HEK293 (cell line): ENCODE data around the gene FBXO17.
A peak's percentile ranks its signal among the peaks of the same experiment; 100 is the strongest.

ENCODE experiments used
- GLIS1 ChIP-seq: fragments of 450-650 bp; formaldehyde crosslinking; IDR thresholded peaks from 2 replicates; pipeline ENCODE4 v1.5.1; 2016; ENCODE audit warnings: missing biosample characterization, missing genetic modification characterization
- KLF8 ChIP-seq: fragments of 450-650 bp; formaldehyde crosslinking; IDR thresholded peaks from 2 replicates; pipeline ENCODE4 v1.5.1; 2016; ENCODE audit warnings: missing biosample characterization, missing genetic modification characterization
- PRDM10 ChIP-seq: fragments of 450-650 bp; formaldehyde crosslinking; IDR thresholded peaks from 2 replicates; pipeline ENCODE4 v1.5.1; 2016; ENCODE audit warnings: missing biosample characterization, missing genetic modification characterization
- REPIN1 ChIP-seq: fragments of 450-650 bp; formaldehyde crosslinking; IDR thresholded peaks from 2 replicates; pipeline ENCODE4 v1.5.1; 2017; ENCODE audit warnings: missing biosample characterization, missing genetic modification characterization, low read depth
- SALL2 ChIP-seq: fragments of 450-650 bp; formaldehyde crosslinking; IDR thresholded peaks from 2 replicates; pipeline ENCODE4 v1.5.0; 2017; ENCODE audit warnings: missing biosample characterization, mild to moderate bottlenecking, missing genetic modification characterization, borderline replicate concordance
- SP3 ChIP-seq: fragments of 450-650 bp; formaldehyde crosslinking; IDR thresholded peaks from 2 replicates; pipeline ENCODE4 v1.5.1; 2016; ENCODE audit warnings: missing biosample characterization, missing genetic modification characterization
- TRIM28 ChIP-seq: IDR thresholded peaks from 2 replicates; pipeline ENCODE4 v1.6.1; 2011; ENCODE audit warnings: low read length, control low read depth, borderline replicate concordance
- ZBTB6 ChIP-seq: fragments of 450-650 bp; formaldehyde crosslinking; IDR thresholded peaks from 2 replicates; pipeline ENCODE4 v1.5.1; 2017; ENCODE audit warnings: missing biosample characterization, missing genetic modification characterization
- ZNF10 ChIP-seq: fragments of 450-650 bp; formaldehyde crosslinking; IDR thresholded peaks from 2 replicates; pipeline ENCODE4 v1.5.1; 2017; ENCODE audit warnings: missing biosample characterization, missing genetic modification characterization
- ZNF140 ChIP-seq: fragments of 450-650 bp; formaldehyde crosslinking; IDR thresholded peaks from 2 replicates; pipeline ENCODE4 v1.5.1; 2016; ENCODE audit warnings: missing biosample characterization, missing genetic modification characterization
- ZNF211 ChIP-seq: fragments of 450-650 bp; formaldehyde crosslinking; IDR thresholded peaks from 2 replicates; pipeline ENCODE4 v1.5.1; 2016; ENCODE audit warnings: low read depth, missing biosample characterization, missing genetic modification characterization
- ZNF239 ChIP-seq: fragments of 450-650 bp; formaldehyde crosslinking; IDR thresholded peaks from 2 replicates; pipeline ENCODE4 v1.5.1; 2016; ENCODE audit warnings: missing biosample characterization, missing genetic modification characterization
- ZNF274 ChIP-seq, 2 experiments: fragments of 200-500 bp in 1 of 2; fragments of 450-650 bp in 1 of 2; sonication (Bioruptor generic) in 1 of 2; formaldehyde crosslinking in 1 of 2; IDR thresholded peaks; 2 replicates each; pipeline versions ENCODE4 v1.5.1 to v1.6.1; 2014 to 2016; ENCODE audit warnings: borderline replicate concordance in 1 of 2, inconsistent platforms in 1 of 2, low read length in 1 of 2, missing biosample characterization in 1 of 2, missing genetic modification characterization in 1 of 2
- ZNF404 ChIP-seq: fragments of 450-650 bp; formaldehyde crosslinking; IDR thresholded peaks from 2 replicates; pipeline ENCODE4 v1.5.1; 2017; ENCODE audit warnings: missing biosample characterization, missing genetic modification characterization
- ZNF514 ChIP-seq: fragments of 450-650 bp; formaldehyde crosslinking; IDR thresholded peaks from 2 replicates; pipeline ENCODE4 v1.5.1; 2016; ENCODE audit warnings: missing biosample characterization, missing genetic modification characterization
- ZNF518A ChIP-seq: fragments of 450-650 bp; formaldehyde crosslinking; conservative IDR thresholded peaks from 2 replicates; pipeline ENCODE4 v1.5.1; 2016; ENCODE audit warnings: low read depth, missing biosample characterization, missing genetic modification characterization
- ZNF521 ChIP-seq: fragments of 450-650 bp; formaldehyde crosslinking; IDR thresholded peaks from 2 replicates; pipeline ENCODE4 v1.5.1; 2017; ENCODE audit warnings: missing biosample characterization, mild to moderate bottlenecking, missing genetic modification characterization
- ZNF549 ChIP-seq: fragments of 450-650 bp; IDR thresholded peaks from 2 replicates; pipeline ENCODE4 v1.5.1; 2018; ENCODE audit warnings: missing biosample characterization, missing genetic modification characterization, mild to moderate bottlenecking, inconsistent platforms, moderate library complexity
- ZNF610 ChIP-seq: fragments of 450-650 bp; formaldehyde crosslinking; IDR thresholded peaks from 2 replicates; pipeline ENCODE4 v1.5.1; 2016; ENCODE audit warnings: missing biosample characterization, missing genetic modification characterization, borderline replicate concordance
- ZSCAN4 ChIP-seq: fragments of 450-650 bp; formaldehyde crosslinking; IDR thresholded peaks from 2 replicates; pipeline ENCODE4 v1.5.1; 2017; ENCODE audit warnings: missing biosample characterization, missing genetic modification characterization
- TF ChIP-seq, protein P1 (sequence below): fragments of 450-650 bp; formaldehyde crosslinking; IDR thresholded peaks from 2 replicates; pipeline ENCODE4 v1.5.1; 2016; ENCODE audit warnings: missing biosample characterization, missing genetic modification characterization
- TF ChIP-seq, protein P2 (sequence below): fragments of 450-650 bp; formaldehyde crosslinking; IDR thresholded peaks from 2 replicates; pipeline ENCODE4 v1.5.1; 2016; ENCODE audit warnings: missing biosample characterization, missing genetic modification characterization

FBXO17 gene

DNA sequence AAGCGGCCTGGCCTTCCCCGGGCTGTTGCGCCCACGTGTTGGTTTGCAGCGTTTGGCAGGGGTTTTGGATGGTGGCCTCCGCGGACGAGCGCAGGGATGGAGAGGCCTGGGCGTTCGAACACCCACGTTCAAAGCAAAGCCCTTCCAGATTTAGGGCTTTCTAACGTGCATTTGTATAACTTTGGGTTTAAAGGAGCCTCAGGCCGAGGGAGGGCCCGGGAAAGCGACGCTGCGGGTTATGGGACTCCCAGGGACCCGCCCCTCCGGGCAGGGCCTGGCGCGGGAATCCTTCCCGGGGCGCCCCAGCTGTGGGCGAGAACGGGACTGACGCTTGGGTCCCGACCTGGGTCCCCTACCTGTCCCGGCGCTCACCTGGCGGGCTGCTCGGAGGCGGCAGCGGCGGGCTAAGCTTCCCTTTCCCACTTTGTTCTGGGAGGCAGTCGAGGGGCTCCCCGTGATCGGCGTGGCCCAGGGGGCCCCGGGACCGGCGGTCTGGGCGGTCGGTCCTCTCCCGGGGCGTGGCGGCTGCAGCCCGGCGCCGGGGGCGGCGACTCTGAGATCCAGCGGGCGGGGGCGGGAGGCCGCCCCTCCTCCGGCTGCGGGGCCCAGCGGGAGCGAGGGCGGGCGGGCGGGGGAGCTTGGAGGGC is at the start of gene FBXO17 (continued):
- TF ChIP-seq ZNF514 (tag by site-specific recombination) (no peak), TRIM28 (no peak), ZNF140 (tag by site-specific recombination) (no peak), SALL2 (tag by site-specific recombination) (no peak), ZNF549 (no peak), KLF8 (peak; percentile 99), REPIN1 (tag by site-specific recombination) (peak; percentile 72; the same call in 1 of the 2 replicates), ZNF10 (tag by site-specific recombination) (no peak; the same call in none of the 2 replicates), ZSCAN4 (tag by site-specific recombination) (peak; percentile 35; the same call in 1 of the 2 replicates), ZNF211 (tag by site-specific recombination) (no peak), ZNF239 (tag by site-specific recombination) (peak; percentile 77), ZNF518A (tag by site-specific recombination) (no peak), ZNF610 (tag by site-specific recombination) (peak; percentile 71), ZNF274 (IDR thresholded peaks at IDR 0.05; ENCODE audit: low read length) (no peak), ZNF274 (tag by site-specific recombination; IDR thresholded peaks at IDR 0.05; ENCODE audit: borderline replicate concordance) (no peak), ZBTB6 (tag by site-specific recombination) (no peak), GLIS1 (tag by site-specific recombination) (peak; percentile 91), PRDM10 (tag by site-specific recombination) (peak; percentile 83), ZNF404 (tag by site-specific recombination) (no peak), SP3 (tag by site-specific recombination) (peak; percentile 94), ZNF521 (tag by site-specific recombination) (no peak)
- TF ChIP-seq, protein P1, sequence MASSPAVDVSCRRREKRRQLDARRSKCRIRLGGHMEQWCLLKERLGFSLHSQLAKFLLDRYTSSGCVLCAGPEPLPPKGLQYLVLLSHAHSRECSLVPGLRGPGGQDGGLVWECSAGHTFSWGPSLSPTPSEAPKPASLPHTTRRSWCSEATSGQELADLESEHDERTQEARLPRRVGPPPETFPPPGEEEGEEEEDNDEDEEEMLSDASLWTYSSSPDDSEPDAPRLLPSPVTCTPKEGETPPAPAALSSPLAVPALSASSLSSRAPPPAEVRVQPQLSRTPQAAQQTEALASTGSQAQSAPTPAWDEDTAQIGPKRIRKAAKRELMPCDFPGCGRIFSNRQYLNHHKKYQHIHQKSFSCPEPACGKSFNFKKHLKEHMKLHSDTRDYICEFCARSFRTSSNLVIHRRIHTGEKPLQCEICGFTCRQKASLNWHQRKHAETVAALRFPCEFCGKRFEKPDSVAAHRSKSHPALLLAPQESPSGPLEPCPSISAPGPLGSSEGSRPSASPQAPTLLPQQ (tag by site-specific recombination) = peak; percentile 93
- TF ChIP-seq, protein P2, sequence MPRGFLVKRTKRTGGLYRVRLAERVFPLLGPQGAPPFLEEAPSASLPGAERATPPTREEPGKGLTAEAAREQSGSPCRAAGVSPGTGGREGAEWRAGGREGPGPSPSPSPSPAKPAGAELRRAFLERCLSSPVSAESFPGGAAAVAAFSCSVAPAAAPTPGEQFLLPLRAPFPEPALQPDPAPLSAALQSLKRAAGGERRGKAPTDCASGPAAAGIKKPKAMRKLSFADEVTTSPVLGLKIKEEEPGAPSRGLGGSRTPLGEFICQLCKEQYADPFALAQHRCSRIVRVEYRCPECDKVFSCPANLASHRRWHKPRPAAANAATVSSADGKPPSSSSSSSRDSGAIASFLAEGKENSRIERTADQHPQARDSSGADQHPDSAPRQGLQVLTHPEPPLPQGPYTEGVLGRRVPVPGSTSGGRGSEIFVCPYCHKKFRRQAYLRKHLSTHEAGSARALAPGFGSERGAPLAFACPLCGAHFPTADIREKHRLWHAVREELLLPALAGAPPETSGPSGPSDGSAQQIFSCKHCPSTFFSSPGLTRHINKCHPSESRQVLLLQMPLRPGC = no peak
